Medulla oblongata (tissue), 1 donor: ENCODE data around the gene IL6.
"Not testable (repeated sequence)": the region's sequence is repeated elsewhere in the genome, so short reads cannot be mapped to it uniquely, and the experiment has no call there.

ENCODE experiments used
- DNase-seq: peaks from one replicate; pipeline ENCODE4 v3.0.0-alpha.2; 2015; ENCODE audit errors: extremely low spot score

IL6 gene

DNA sequence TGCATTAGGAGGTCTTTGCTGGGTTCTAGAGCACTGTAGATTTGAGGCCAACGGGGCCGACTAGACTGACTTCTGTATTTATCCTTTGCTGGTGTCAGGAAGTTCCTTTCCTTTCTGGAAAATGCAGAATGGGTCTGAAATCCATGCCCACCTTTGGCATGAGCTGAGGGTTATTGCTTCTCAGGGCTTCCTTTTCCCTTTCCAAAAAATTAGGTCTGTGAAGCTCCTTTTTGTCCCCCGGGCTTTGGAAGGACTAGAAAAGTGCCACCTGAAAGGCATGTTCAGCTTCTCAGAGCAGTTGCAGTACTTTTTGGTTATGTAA lies 675 bp downstream of the IL6 start:
- DNase-seq = no peak

- peak; percentile 50 for DNase-seq
Observed at GRCh38 chr7:22728401-22729029, 1.5 kb downstream of the IL6 start.

- no peak for DNase-seq
Observed at GRCh38 chr7:22729180-22729825, 2.3 kb downstream of the IL6 start.

- no peak for DNase-seq
Observed at GRCh38 chr7:22730066-22730710, 3.2 kb downstream of the IL6 start.

GRCh38 chr7:22730921-22731654 lies 4.1 kb downstream of the IL6 start:
- DNase-seq = no peak

GRCh38 chr7:22731766-22732165 lies 4.8 kb downstream of the IL6 start:
- DNase-seq = no peak

- no peak for DNase-seq
Observed at GRCh38 chr7:22732556-22733126, 5.6 kb downstream of the IL6 start.

GRCh38 chr7:22733761-22734160 lies 6.8 kb downstream of the IL6 start:
- no peak for DNase-seq

DNA sequence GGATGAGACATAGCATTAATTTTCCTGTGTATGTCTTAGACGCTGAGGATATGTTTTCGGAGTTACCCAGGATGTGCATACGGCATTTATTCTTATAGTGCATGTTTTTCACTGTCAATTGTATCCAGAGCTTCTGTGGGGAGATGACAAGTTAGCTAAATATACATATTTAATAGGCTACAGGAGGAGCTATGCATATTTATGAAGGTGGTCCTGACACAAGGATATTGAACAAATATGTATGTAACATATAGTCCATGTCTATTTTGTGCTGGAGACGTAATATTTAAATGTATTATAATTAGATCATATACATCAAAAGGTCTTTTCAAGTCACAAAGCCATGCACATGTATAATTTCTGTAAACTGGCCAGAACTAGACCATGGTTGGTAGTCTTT lies 16.0 kb downstream of the IL6 start:
- DNase-seq = no peak

DNA sequence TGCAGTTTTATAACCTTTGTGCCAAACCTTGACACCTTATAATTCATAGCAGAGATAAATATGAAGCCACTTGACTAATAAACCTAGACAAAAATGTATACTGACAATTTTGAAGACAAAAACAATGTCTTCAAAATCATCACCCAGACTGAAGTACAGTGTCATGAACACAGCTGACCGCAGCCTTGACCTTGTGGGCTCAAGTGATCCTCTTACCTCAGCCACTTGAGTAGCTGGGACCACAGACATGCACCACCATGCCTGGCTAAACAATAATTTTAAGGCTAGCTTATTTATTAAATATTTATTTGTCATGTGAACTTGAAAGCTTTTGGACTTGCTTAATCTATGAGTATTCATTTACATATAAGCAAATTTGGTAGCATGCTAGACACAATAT lies 24.3 kb downstream of the IL6 start:
- DNase-seq = no peak

DNA sequence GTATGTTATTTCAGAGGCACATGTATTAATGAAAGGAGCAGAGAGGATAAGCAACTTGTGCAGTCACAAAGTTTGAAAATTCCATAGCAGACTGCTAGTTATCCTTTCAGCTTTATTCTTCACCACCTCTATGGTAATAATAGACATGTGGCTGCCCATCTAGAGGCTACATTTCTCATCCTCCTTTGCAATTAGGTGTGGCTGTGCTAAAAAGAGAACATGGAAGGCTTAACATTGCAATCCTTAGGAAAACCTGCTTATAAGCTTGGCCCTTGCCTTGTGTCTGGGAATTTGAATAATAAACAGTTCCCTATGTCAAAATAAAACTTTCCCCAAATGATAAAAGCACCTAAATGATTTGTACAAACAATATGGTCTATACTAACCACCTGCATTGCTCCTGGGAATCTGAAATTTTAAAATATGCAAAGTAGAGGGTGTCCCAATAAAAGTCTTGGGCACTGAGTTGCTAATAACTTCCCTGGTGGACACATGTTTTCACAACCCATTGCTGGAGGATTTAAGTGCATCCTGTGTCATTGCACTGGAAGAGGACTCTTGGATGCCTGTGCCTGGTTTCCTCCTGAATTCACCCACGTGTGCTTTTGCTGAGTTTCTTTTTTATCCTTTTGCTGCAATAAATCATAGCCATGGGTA lies 30.5 kb downstream of the IL6 start:
- DNase-seq = no peak

- no peak for DNase-seq
Observed at GRCh38 chr7:22758576-22758975, 31.6 kb downstream of the IL6 start.

DNA sequence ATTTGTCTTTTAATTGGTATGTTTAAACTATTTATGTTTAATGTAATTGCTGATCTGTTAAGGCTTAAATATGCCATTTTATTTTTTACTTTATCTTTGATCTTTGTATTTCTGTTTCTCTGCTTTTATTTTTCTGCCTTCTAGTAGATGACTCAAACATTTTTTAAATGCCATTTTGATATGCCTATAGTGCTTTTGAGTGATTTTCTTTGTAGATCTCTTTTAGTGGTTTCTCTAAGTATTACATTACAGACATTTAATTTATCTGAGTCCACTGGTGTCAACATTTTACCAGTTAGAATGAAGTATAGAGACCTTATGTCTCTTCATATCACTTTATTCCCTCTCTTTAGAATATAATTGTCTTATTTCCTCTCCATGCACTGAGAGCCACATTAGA lies 32.7 kb downstream of the IL6 start:
- no peak for DNase-seq

DNA sequence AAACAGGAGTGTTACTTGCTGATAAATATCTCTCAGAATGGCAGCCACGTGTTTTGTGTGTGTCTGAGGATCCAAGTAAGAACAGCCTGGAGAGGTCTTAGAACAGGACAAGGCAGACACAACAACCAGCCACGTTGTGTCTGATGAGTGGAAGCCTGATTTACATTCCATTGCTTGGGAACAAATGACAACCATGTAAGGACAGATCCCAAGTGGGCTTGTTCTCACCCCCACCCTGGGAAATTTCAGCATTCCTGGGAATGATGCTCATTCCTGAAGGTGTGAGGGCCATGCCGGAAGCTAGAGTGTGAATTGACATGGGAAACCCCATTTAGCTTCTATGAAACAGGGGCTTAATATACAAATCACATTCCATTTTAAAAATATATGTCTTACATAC lies 35.9 kb downstream of the IL6 start:
- DNase-seq = no peak

DNA sequence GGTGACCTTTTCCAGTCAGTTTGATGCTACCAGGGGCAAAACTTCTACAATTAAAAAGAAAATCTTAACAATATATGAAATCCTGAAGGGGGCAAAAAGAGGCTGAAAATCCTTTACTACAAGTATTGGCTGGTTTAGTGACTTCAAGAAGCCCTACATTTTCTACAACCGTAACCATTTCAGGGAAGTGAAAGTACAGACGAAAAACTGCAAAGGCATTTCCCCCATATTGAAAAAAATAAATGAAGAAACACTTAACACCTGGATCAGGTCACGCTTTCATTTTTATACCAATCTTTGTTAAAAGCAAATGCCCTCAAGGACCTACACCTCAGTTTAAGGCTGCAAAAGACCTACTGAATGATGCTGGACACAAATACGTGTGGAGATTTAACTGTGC lies 38.6 kb downstream of the IL6 start:
- DNase-seq = no peak

DNA sequence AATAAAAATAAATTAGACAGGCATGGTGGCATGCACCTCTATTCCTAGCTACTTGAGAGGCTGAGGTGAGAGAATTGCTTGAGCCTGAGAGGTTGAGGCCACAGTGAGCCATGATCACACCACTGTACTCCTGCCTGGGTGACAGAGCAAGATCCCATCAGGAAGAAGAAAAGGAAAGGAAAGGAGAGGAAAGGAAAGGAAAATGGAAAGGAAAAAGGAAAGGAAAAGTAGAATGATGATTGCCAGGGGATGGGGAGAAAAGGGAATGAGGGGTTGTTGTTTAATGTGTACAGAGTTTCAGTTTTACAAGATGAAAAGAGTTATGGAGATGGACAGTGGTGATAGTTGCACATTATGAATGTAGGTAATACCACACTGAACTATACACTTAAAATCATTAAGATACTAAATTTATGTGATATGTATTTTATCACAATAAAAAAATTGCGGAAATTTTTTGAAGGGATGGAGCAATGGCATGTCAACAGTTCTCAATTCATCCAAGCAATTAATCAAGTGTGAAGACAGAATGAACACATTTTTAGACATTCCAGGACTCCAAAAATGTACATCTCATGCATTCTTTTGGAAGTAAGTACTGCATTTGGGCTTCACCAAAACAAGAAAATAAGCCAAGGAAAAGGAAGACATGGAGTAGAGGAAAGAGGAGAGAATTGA lies 44.3 kb downstream of the IL6 start:
- DNase-seq = no peak

GRCh38 chr7:22771872-22772228 lies 44.9 kb downstream of the IL6 start:
- no peak for DNase-seq

GRCh38 chr7:22772885-22773284 lies 45.9 kb downstream of the IL6 start:
- no peak for DNase-seq

GRCh38 chr7:22776964-22777363 lies 50.0 kb downstream of the IL6 start:
- no peak for DNase-seq

DNA sequence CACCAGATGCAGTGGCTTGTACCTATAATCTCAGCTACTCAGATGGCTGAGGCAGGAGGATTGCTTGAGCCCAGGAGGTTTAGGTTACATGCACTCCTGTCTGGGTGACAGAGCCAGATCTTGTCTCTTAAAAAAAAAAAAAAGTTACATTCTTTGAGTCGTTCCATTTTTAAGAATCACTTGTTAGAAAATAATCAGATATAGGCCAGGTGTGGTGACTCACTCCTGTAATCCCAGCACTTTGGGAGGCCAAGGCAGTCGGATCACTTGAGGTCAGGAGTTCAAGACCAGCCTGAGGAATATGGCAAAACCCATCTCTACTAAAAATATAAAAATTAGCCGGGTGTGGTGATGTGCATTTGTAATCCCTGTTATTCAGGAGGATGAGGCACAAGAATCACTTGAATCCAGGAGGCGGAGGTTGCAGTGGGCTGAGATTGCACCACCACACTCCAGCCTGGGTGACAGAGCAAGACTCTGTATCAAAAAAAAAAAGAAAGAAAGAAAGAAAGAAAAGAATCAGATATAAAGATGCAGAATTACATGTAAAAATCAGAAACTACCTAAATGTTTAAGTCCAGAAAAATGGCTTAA lies 52.8 kb downstream of the IL6 start:
- not testable (repeated sequence) for DNase-seq

DNA sequence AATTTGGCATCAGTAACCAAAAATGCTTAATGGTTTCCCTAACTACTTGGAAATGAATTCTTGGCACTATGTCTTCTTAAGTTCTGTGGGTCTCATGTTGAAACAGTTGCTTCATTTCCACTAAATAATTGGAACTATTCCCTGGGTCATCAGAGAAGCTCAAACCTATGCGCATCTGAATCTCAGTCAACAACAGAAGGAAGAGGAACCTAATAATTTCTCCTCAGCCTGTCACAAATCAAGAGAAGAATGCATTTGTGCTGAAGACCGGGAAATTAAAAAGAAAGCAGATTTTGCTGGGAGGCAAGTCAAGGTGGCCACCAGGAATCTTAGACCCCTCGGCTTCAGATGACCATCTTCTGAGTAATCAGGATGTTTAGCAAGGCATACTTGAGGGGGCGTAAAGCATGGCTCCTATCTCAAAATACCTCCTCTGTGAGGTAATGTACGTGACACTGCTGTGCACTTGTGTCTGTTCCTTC lies 54.3 kb downstream of the IL6 start:
- no peak for DNase-seq
